Caco-2 (cell line): Measurements from ENCODE around the gene CTH. TPM values are rescaled to one million over a fixed set of nuclear protein-coding genes. Genes with fewer than 3 reads are reported as not detected.

ENCODE experiments used
- BruUV-seq: library from RNA; stranded (reverse); fragments of 400-500 nt; replicated peaks from 2 replicates; lab custom pipeline; 2021; lab: Mats Ljungman, UMichigan
- CTCF ChIA-PET: fragments of 300-600 bp; sonication (Branson Sonifier 250); formaldehyde crosslinking; loops from one replicate; lab custom pipeline; 2022; ENCODE audit warnings: antibody characterized with exemption; lab: Charles Lee
- POLR2A ChIA-PET: fragments of 300-600 bp; sonication (Branson Sonifier 250); formaldehyde crosslinking; loops from one replicate; lab custom pipeline; 2022; ENCODE audit warnings: antibody characterized with exemption; lab: Charles Lee
- DNase-seq, 2 experiments: peaks; one replicate each; pipeline versions ENCODE4 v3.0.0 to v3.0.0-alpha.2; 2020 to 2022
- H3K27me3 ChIP-seq: replicated peaks from 2 replicates; pipeline ENCODE4 v1.6.0; 2011; ENCODE audit warnings: low read length; ENCODE audit not compliant: control insufficient read depth, insufficient read depth
- H3K36me3 ChIP-seq: 2 replicates; pipeline ENCODE4 v1.5.1; 2011; ENCODE audit warnings: low read length; ENCODE audit not compliant: control insufficient read depth, insufficient read depth
- H3K4me1 ChIP-seq: fragments of 250-450 bp; sonication (Bioruptor Pico); 2 replicates; pipeline ENCODE4 v1.5.1; 2020; ENCODE audit warnings: mild to moderate bottlenecking
- H3K4me3 ChIP-seq: 2 replicates; pipeline ENCODE4 v1.5.1; 2011; ENCODE audit warnings: low read depth, mild to moderate bottlenecking, control low read depth, low read length
- H3K9me3 ChIP-seq: fragments of 250-450 bp; sonication (Bioruptor Pico); 2 replicates; pipeline ENCODE4 v1.5.1; 2020; ENCODE audit warnings: mild to moderate bottlenecking, moderate library complexity
- H3K27ac Mint-ChIP-seq: one replicate; pipeline ENCODE4 v1.8.0; 2022; ENCODE audit warnings: mixed read lengths; ENCODE audit not compliant: unreplicated experiment
- H3K27me3 Mint-ChIP-seq: one replicate; pipeline ENCODE4 v1.8.0; 2022; ENCODE audit warnings: mixed read lengths; ENCODE audit not compliant: insufficient read depth, unreplicated experiment
- H3K36me3 Mint-ChIP-seq: one replicate; pipeline ENCODE4 v1.8.0; 2022; ENCODE audit warnings: mild to moderate bottlenecking, mixed read lengths; ENCODE audit not compliant: insufficient read depth, unreplicated experiment
- H3K4me1 Mint-ChIP-seq: one replicate; pipeline ENCODE4 v1.8.0; 2022; ENCODE audit warnings: low read depth, mixed read lengths; ENCODE audit not compliant: unreplicated experiment
- H3K4me3 Mint-ChIP-seq: one replicate; pipeline ENCODE4 v1.8.0; 2022; ENCODE audit warnings: mild to moderate bottlenecking, moderate library complexity, mixed read lengths; ENCODE audit not compliant: unreplicated experiment
- H3K9me3 Mint-ChIP-seq: one replicate; pipeline ENCODE4 v1.8.0; 2022; ENCODE audit warnings: mixed read lengths; ENCODE audit not compliant: unreplicated experiment
- intact Hi-C: fragments of 100-400 bp; cut with micrococcal nuclease; formaldehyde crosslinking; loops from one replicate; pipeline ENCODE4 v1.10.0; 2022; ENCODE audit not compliant: unreplicated experiment
- total RNA-seq: library from RNA; stranded (reverse); gene quantifications from 2 replicates; pipeline ENCODE4 v1.2.3, GENCODE V29; 2022
- TF ChIP-seq, protein P1 (sequence below), 2 experiments: fragments of 200-600 bp in 1 of 2; IDR thresholded peaks; 1 replicate in 1 of 2; 2 replicates in 1 of 2; pipeline versions ENCODE4 v1.5.1 to v1.8.0; 2011 to 2022; ENCODE audit warnings: antibody characterized with exemption in 1 of 2, control low read depth in 1 of 2, inconsistent platforms in 1 of 2, low read depth in 1 of 2, low read length in 1 of 2, mild to moderate bottlenecking in 1 of 2, moderate library complexity in 1 of 2; ENCODE audit not compliant: insufficient read depth in 1 of 2, severe bottlenecking in 1 of 2, unreplicated experiment in 1 of 2

The CTH gene
- total RNA-seq, 1 experiment from 2014 or later, result 14.0 TPM

DNA sequence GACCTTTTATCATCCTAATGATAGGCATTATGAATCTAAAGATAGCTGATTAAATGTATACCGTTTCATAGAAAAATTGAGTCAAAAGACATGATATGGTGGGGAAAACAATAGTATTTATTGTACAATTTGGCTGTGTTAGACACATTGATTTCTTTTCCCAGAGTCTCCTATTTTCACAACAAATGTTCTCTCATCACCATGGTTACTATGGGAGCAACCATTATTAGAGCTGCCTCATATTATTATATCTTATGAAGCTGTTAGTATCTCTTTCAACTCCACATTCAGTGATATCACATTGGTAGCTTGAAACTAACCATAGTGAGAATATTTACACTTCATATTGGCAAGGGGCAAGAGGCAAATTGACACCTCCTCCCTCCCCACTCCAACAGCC is 10.7 kb upstream of the CTH start:
- Histone ChIP-seq H3K4me3 (no peak overlapping the region), H3K27me3 (no peaks in the 10 kb centered on the region), H3K4me1 (no peaks in the 10 kb centered on the region), H3K9me3 (no peaks in the 10 kb centered on the region), H3K36me3 (no peaks in the 10 kb centered on the region)
- intact Hi-C loops, result no loop called here
- TF ChIP-seq, protein P1, sequence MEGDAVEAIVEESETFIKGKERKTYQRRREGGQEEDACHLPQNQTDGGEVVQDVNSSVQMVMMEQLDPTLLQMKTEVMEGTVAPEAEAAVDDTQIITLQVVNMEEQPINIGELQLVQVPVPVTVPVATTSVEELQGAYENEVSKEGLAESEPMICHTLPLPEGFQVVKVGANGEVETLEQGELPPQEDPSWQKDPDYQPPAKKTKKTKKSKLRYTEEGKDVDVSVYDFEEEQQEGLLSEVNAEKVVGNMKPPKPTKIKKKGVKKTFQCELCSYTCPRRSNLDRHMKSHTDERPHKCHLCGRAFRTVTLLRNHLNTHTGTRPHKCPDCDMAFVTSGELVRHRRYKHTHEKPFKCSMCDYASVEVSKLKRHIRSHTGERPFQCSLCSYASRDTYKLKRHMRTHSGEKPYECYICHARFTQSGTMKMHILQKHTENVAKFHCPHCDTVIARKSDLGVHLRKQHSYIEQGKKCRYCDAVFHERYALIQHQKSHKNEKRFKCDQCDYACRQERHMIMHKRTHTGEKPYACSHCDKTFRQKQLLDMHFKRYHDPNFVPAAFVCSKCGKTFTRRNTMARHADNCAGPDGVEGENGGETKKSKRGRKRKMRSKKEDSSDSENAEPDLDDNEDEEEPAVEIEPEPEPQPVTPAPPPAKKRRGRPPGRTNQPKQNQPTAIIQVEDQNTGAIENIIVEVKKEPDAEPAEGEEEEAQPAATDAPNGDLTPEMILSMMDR (IDR thresholded peaks at IDR 0.05; ENCODE audit: insufficient read depth in 1 of 2, low read depth in 1 of 2, low read length in 1 of 2, severe bottlenecking in 1 of 2, unreplicated experiment in 1 of 2), result no peak
- Mint-ChIP-seq H3K36me3 (no peaks in the 10 kb centered on the region), H3K9me3 (no peaks in the 10 kb centered on the region), H3K4me3 (no peak overlapping the region), H3K4me1 (no peaks in the 10 kb centered on the region), H3K27me3 (peaks cover 6% of the 10 kb centered on the region), H3K27ac (no peak overlapping the region)
- POLR2A ChIA-PET, result no interaction called here
- DNase-seq, result no peak
- CTCF ChIA-PET, result no interaction called here
- BruUV-seq, result no TSS peak

DNA sequence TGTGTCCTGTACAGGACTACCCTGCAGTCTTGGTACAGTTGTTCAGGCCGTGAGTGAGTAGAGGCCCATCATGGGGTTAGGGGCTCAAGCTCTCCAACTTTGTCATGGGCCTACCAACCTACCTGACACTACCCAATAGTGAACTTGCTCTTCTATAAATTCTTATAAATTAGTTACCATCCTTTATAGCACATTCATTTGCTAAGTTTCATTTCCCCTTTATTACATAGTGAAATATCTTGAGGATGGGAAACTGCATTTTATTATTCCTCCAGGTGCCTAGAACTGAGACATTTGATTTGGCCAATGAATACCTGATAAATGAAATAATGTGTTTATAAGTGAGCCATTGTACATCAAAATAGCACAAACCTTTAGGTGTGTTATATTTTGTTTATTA is 9.1 kb upstream of the CTH start:
- no peak overlapping the region for H3K4me3 Mint-ChIP-seq
- no peaks in the 10 kb centered on the region for H3K9me3 Mint-ChIP-seq
- no peaks in the 10 kb centered on the region for H3K4me1 ChIP-seq
- intact Hi-C loops, result no loop called here
- no peak overlapping the region for H3K27ac Mint-ChIP-seq
- H3K36me3 Mint-ChIP-seq, result no peaks in the 10 kb centered on the region
- no peak overlapping the region for H3K4me3 ChIP-seq
- no peaks in the 10 kb centered on the region for H3K27me3 ChIP-seq
- ChIA-PET CTCF (no interaction called here), POLR2A (no interaction called here)
- H3K36me3 ChIP-seq, result no peaks in the 10 kb centered on the region
- TF ChIP-seq, protein P1 (IDR thresholded peaks at IDR 0.05; ENCODE audit: insufficient read depth in 1 of 2, low read depth in 1 of 2, low read length in 1 of 2, severe bottlenecking in 1 of 2, unreplicated experiment in 1 of 2), result no peak
- BruUV-seq, result no TSS peak
- peaks cover 6% of the 10 kb centered on the region for H3K27me3 Mint-ChIP-seq
- no peaks in the 10 kb centered on the region for H3K4me1 Mint-ChIP-seq
- H3K9me3 ChIP-seq, result no peaks in the 10 kb centered on the region
- no peak for DNase-seq

DNA sequence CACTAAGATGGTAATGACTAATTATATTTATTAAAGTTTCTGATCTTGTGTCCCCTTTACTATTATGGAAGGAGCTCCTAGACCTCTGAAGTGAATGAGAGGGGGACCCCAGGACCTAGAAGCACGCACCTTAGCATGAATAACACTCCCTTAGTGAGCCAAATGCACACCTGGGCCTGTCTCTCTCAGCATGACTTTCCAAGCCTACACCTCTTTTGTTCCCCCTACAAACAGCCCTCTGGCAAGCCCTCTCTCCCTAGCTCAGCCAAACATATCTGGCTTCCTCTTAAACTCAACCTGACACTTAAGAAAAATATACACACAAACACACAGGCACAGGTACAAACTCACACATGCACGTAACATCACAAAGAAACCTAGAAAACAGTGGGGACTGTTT is 7.3 kb upstream of the CTH start:
- TF ChIP-seq, protein P1 (IDR thresholded peaks at IDR 0.05; ENCODE audit: insufficient read depth in 1 of 2, low read depth in 1 of 2, low read length in 1 of 2, severe bottlenecking in 1 of 2, unreplicated experiment in 1 of 2), result no peak
- POLR2A ChIA-PET, result no interaction called here
- no peaks in the 10 kb centered on the region for H3K9me3 ChIP-seq

More for the DNA sequence above, 7.3 kb upstream of the CTH start:
- H3K36me3 Mint-ChIP-seq, result no peaks in the 10 kb centered on the region
- CTCF ChIA-PET, result no interaction called here
- DNase-seq, result no peak
- Histone ChIP-seq H3K27me3 (no peaks in the 10 kb centered on the region), H3K36me3 (no peaks in the 10 kb centered on the region), H3K4me3 (no peak overlapping the region), H3K4me1 (no peaks in the 10 kb centered on the region)
- no peaks in the 10 kb centered on the region for H3K4me1 Mint-ChIP-seq
- intact Hi-C loops, result no loop called here
- H3K27ac Mint-ChIP-seq, result no peak overlapping the region
- BruUV-seq, result no TSS peak
- no peaks in the 10 kb centered on the region for H3K27me3 Mint-ChIP-seq
- no peaks in the 10 kb centered on the region for H3K9me3 Mint-ChIP-seq
- H3K4me3 Mint-ChIP-seq, result no peak overlapping the region
